HepG2 (cell line): Measurements from ENCODE around the gene VTI1B. TPM values are rescaled to one million over a fixed set of nuclear protein-coding genes. Genes with fewer than 3 reads are reported as not detected.

Experiments
- ATAC-seq: fragments of 200-7000 bp; cut with Tn5 transposase; 3 replicates; pipeline ENCODE4 v1.9.1; 2020; ENCODE audit warnings: mild to moderate bottlenecking, moderate library complexity
- BruUV-seq: library from RNA; stranded (reverse); fragments of 400-500 nt; replicated peaks from 2 replicates; lab custom pipeline; 2021; lab: Mats Ljungman, UMichigan
- CTCF ChIA-PET: fragments of 300-600 bp; formaldehyde crosslinking; extraction: SDS; loops from one replicate; lab custom pipeline; 2021; ENCODE audit warnings: low total read pairs, inconsistent platforms, low intra/inter-chr PET ratio; lab: Yijun Ruan, JAX
- POLR2A ChIA-PET: fragments of 350-600 bp; sonication (Branson Sonifier 250); formaldehyde crosslinking; loops from one replicate; lab custom pipeline; 2020; ENCODE audit warnings: antibody characterized with exemption, inconsistent platforms; lab: Yijun Ruan, JAX
- DNase-seq: peaks from one replicate; pipeline ENCODE4 v3.0.0-alpha.2; 2015; ENCODE audit warnings: low spot score
- FAIRE-seq: peaks from 3 replicates; lab custom pipeline; 2011; peaks lifted over from hg19 to GRCh38; lab: Jason Lieb, UNC
- H2AFZ ChIP-seq: one replicate; pipeline ENCODE4 v1.6.1; 2011; ENCODE audit warnings: low read length, inconsistent platforms
- H3K27ac ChIP-seq: fragments of 300-600 bp; 3 replicates; pipeline ENCODE4 v1.8.0; 2011; ENCODE audit warnings: mixed run types, mild to moderate bottlenecking, mixed read lengths, low read length, inconsistent platforms; ENCODE audit not compliant: insufficient read depth; ENCODE audit errors: extremely low read length
- H3K27me3 ChIP-seq, 2 experiments: fragments of 200-600 bp in 1 of 2; 2 replicates in 1 of 2; 3 replicates in 1 of 2; pipeline versions ENCODE4 v1.6.0 to v1.8.0; 2011; ENCODE audit warnings: low read length in 2 of 2, mild to moderate bottlenecking in 2 of 2, moderate library complexity in 2 of 2, inconsistent platforms in 1 of 2; ENCODE audit not compliant: insufficient read depth in 2 of 2, control insufficient read depth in 1 of 2
- H3K36me3 ChIP-seq, 2 experiments: fragments of 200-600 bp in 1 of 2; replicated peaks in 1 of 2; 2 replicates in 1 of 2; 3 replicates in 1 of 2; pipeline versions ENCODE4 v1.5.1 to v1.8.0; 2011; ENCODE audit warnings: low read length in 2 of 2, inconsistent platforms in 1 of 2; ENCODE audit not compliant: insufficient read depth in 2 of 2, control insufficient read depth in 1 of 2
- H3K4me1 ChIP-seq: 2 replicates; pipeline ENCODE4 v1.5.1; 2012; ENCODE audit warnings: low read length, inconsistent platforms; ENCODE audit not compliant: insufficient read depth
- H3K4me2 ChIP-seq: 2 replicates; pipeline ENCODE4 v1.6.0; 2011; ENCODE audit warnings: low read depth, low read length, inconsistent platforms
- H3K4me3 ChIP-seq, 3 experiments: fragments of 200-600 bp in 1 of 3; sonication (generic), shearing (Covaris generic) in 1 of 3; replicated peaks in 1 of 3; 2 replicates each; pipeline ENCODE4 v1.5.1; 2011 to 2016; ENCODE audit warnings: low read length in 3 of 3, inconsistent platforms in 2 of 3, low read depth in 2 of 3, mild to moderate bottlenecking in 2 of 3, control low read depth in 1 of 3, mixed read lengths in 1 of 3; ENCODE audit not compliant: insufficient read depth in 1 of 3
- H3K79me2 ChIP-seq: one replicate; pipeline ENCODE4 v1.6.1; 2011; ENCODE audit warnings: low read length, inconsistent platforms; ENCODE audit not compliant: insufficient read depth
- H3K9ac ChIP-seq: 2 replicates; pipeline ENCODE4 v1.6.0; 2011; ENCODE audit warnings: mild to moderate bottlenecking, low read depth, low read length, inconsistent platforms; ENCODE audit not compliant: insufficient read depth
- H3K9me3 ChIP-seq: 2 replicates; pipeline ENCODE4 v1.5.1; 2012; ENCODE audit warnings: mild to moderate bottlenecking, low read length
- H4K20me1 ChIP-seq: 2 replicates; pipeline ENCODE4 v1.6.0; 2011; ENCODE audit warnings: inconsistent platforms, mild to moderate bottlenecking, low read length, moderate library complexity; ENCODE audit not compliant: insufficient read depth
- ARID2 ChIP-seq: sonication (generic); formaldehyde crosslinking; IDR thresholded peaks from 2 replicates; pipeline ENCODE4 v1.8.1; 2022; ENCODE audit warnings: mild to moderate bottlenecking, missing genetic modification reagents, borderline replicate concordance
- ATF1 ChIP-seq: IDR thresholded peaks from 2 replicates; pipeline ENCODE4 v1.6.1; 2016; ENCODE audit warnings: mild to moderate bottlenecking, control low read depth
- BRD4 ChIP-seq: sonication (generic); formaldehyde crosslinking; IDR thresholded peaks from 2 replicates; pipeline ENCODE4 v1.4.0; 2020; ENCODE audit warnings: missing genetic modification reagents
- ERF ChIP-seq: IDR thresholded peaks from 2 replicates; pipeline ENCODE4 v1.6.1; 2018; ENCODE audit warnings: missing biosample characterization, missing genetic modification reagents
- GTF3A ChIP-seq: sonication (generic); formaldehyde crosslinking; conservative IDR thresholded peaks from 2 replicates; pipeline ENCODE4 v1.4.0; 2020; ENCODE audit warnings: mild to moderate bottlenecking, missing genetic modification reagents
- HNF4G ChIP-seq, 2 experiments: sonication (generic) in 1 of 2; formaldehyde crosslinking in 1 of 2; IDR thresholded peaks; 2 replicates each; pipeline versions ENCODE4 v1.4.0 to v1.6.1; 2011 to 2020; ENCODE audit warnings: borderline replicate concordance in 2 of 2, low read depth in 2 of 2, mild to moderate bottlenecking in 2 of 2, low read length in 1 of 2, missing genetic modification reagents in 1 of 2, moderate library complexity in 1 of 2
- JDP2 ChIP-seq: sonication (generic); formaldehyde crosslinking; IDR thresholded peaks from 2 replicates; pipeline ENCODE4 v1.8.1; 2022; ENCODE audit warnings: missing genetic modification reagents, borderline replicate concordance
- KLF15 ChIP-seq: sonication (generic); formaldehyde crosslinking; IDR thresholded peaks from 2 replicates; pipeline ENCODE4 v1.8.1; 2023; ENCODE audit warnings: borderline replicate concordance, mild to moderate bottlenecking, inconsistent platforms, missing genetic modification reagents, mixed read lengths
- PHF21A ChIP-seq: sonication (generic); formaldehyde crosslinking; IDR thresholded peaks from 2 replicates; pipeline ENCODE4 v1.5.0; 2020; ENCODE audit warnings: mild to moderate bottlenecking, missing genetic modification reagents
- PTBP1 ChIP-seq: fragments of 200-400 bp; formaldehyde crosslinking; IDR thresholded peaks from 2 replicates; pipeline ENCODE4 v1.6.1; 2018; ENCODE audit warnings: low read length, low read depth; ENCODE audit not compliant: poor library complexity, severe bottlenecking
- RBM39 ChIP-seq: fragments of 200-400 bp; formaldehyde crosslinking; IDR thresholded peaks from one replicate; pipeline ENCODE4 v1.6.1; 2018; ENCODE audit warnings: antibody characterized with exemption, mild to moderate bottlenecking, low read depth, low read length; ENCODE audit not compliant: poor library complexity, severe bottlenecking
- RCOR2 ChIP-seq: IDR thresholded peaks from 2 replicates; pipeline ENCODE4 v1.6.1; 2016; ENCODE audit warnings: missing biosample characterization, missing genetic modification reagents
- RFX3 ChIP-seq: IDR thresholded peaks from 2 replicates; pipeline ENCODE4 v1.6.1; 2016; ENCODE audit warnings: missing biosample characterization, missing genetic modification reagents
- RFXANK ChIP-seq: IDR thresholded peaks from 2 replicates; pipeline ENCODE4 v1.6.1; 2016
- SMAD3 ChIP-seq: sonication (generic); formaldehyde crosslinking; IDR thresholded peaks from 2 replicates; pipeline ENCODE4 v1.4.0; 2020; ENCODE audit warnings: missing genetic modification reagents
- ZFP36 ChIP-seq: fragments of 150-350 bp; IDR thresholded peaks from 2 replicates; pipeline ENCODE4 v1.6.1; 2018; ENCODE audit warnings: borderline replicate concordance, low read length, low read depth; ENCODE audit not compliant: partially characterized antibody
- ZNF329 ChIP-seq: sonication (generic); formaldehyde crosslinking; IDR thresholded peaks from 2 replicates; pipeline ENCODE4 v1.9.0; 2021; ENCODE audit warnings: low read depth, mild to moderate bottlenecking, missing genetic modification reagents
- ZNF549 ChIP-seq: sonication (generic); formaldehyde crosslinking; IDR thresholded peaks from 2 replicates; pipeline ENCODE4 v1.5.0; 2020; ENCODE audit warnings: missing genetic modification reagents
- ZNF776 ChIP-seq: sonication (generic); formaldehyde crosslinking; IDR thresholded peaks from 2 replicates; pipeline ENCODE4 v1.4.0; 2020; ENCODE audit warnings: mild to moderate bottlenecking, missing genetic modification reagents
- ZNF777 ChIP-seq: sonication (generic); formaldehyde crosslinking; IDR thresholded peaks from 2 replicates; pipeline ENCODE4 v1.4.0; 2020; ENCODE audit warnings: missing genetic modification reagents
- ZSCAN25 ChIP-seq: sonication (generic); formaldehyde crosslinking; IDR thresholded peaks from 2 replicates; pipeline ENCODE4 v1.8.0; 2022; ENCODE audit warnings: mild to moderate bottlenecking, missing genetic modification reagents
- WGBS: methylation state at CpG from one replicate; pipeline ENCODE4 v1.1.6; 2017; ENCODE audit warnings: low lambda C conversion rate; 5-methylcytosine and 5-hydroxymethylcytosine counted together
- in situ Hi-C: cut with HindIII; loops from 2 replicates; pipeline ENCODE4 v1.10.0; 2017; ENCODE audit warnings: low pct_unique_long_range_greater_than_20kb; ENCODE audit not compliant: extremely low pct_ligation_motif_present
- intact Hi-C: fragments of 100-400 bp; cut with micrococcal nuclease; formaldehyde crosslinking; loops from one replicate; pipeline ENCODE4 v1.10.0; 2022; ENCODE audit not compliant: unreplicated experiment
- polyA plus RNA-seq, 8 experiments: library from polyadenylated mRNA; depleted of rRNA in 3 of 8; stranded (reverse) in 7 of 8; unstranded in 1 of 8; fragments of >200 nt; fragmentation: Illumina TruSeq in 4 of 8; extraction: Trizol in 4 of 8; gene quantifications; 2 replicates each; pipeline versions ENCODE4 v1.2.1 to v1.2.3, GENCODE V29; 2011 to 2016; ENCODE audit warnings: low read depth in 4 of 8, missing spikeins in 1 of 8, mixed read lengths in 1 of 8; ENCODE audit not compliant: insufficient read depth in 1 of 8
- total RNA-seq, 5 experiments: library from RNA; depleted of rRNA; stranded (reverse); fragments of >200 nt; fragmentation: Illumina TruSeq; extraction: Trizol; gene quantifications; 2 replicates each; pipeline ENCODE4 v1.2.3, GENCODE V29; 2016; ENCODE audit warnings: low read depth in 1 of 5
- TF ChIP-seq, protein P1 (sequence below): sonication (generic); formaldehyde crosslinking; IDR thresholded peaks from 2 replicates; pipeline ENCODE4 v1.5.0; 2020; ENCODE audit warnings: missing genetic modification reagents, mild to moderate bottlenecking, borderline replicate concordance
- TF ChIP-seq, protein P2 (sequence below): sonication (generic); formaldehyde crosslinking; IDR thresholded peaks from 2 replicates; pipeline ENCODE4 v1.5.0; 2020; ENCODE audit warnings: mild to moderate bottlenecking, missing genetic modification reagents
- TF ChIP-seq, protein P3 (sequence below): sonication (generic); formaldehyde crosslinking; IDR thresholded peaks from 2 replicates; pipeline ENCODE4 v1.4.0; 2020; ENCODE audit warnings: missing genetic modification reagents

The VTI1B gene
- total and polyA plus RNA-seq, 2 of the 13 experiments (the other 11 are each of a cell fraction or from before 2014, with no cell fraction given) = 39.0 to 103 TPM

DNA sequence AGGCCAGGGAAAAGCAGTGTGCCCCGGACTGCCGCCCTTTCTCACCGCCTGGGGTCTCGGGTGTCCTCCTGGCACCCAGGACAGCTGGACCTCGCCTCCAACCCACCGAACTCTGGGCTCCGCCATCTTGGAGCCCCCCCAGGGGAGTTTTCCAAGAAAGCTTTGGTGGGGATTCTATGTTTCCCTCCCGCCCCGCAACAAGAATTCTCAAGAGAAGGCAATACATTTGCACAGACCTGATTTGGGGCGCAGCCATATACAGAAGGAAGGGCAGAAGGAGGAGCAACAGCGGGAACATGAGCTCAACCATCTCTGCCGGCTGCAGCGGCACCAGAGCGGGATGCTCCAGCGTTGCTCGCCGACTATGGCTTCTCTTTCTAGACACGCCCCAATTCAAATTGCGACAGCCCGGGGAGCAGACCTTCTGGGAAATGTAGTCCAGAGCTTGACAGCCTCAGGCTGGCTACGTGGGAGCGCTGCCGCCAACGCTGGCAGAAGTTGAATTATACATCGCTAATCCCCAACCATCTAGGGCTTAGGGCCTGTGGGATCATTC is 21.0 kb upstream of the VTI1B start, which contains the start of gene RDH11:
RDH11 (minus strand) TSS at position 371 of the 556 bp plus-strand sequence; CDS start at position 310, 61 bp downstream.
- Histone ChIP-seq H3K27me3 (no peaks in the 10 kb centered on the region; a peak in 1 of 5 replicates), H2AFZ (no peak within 1 kb of the TSS), H3K4me3 (peak within 1 kb of the TSS; percentile 94 to 99 (median 96)), H3K9ac (peak within 1 kb of the TSS; percentile 96), H3K36me3 (peaks cover 5 to 26% of the 10 kb centered on the region in 2 experiments), H4K20me1 (peaks cover 3% of the 10 kb centered on the region), H3K4me2 (peak within 1 kb of the TSS; percentile 85), H3K27ac (peak within 1 kb of the TSS; percentile 96), H3K79me2 (peaks cover 35% of the 10 kb centered on the region), H3K9me3 (no peaks in the 10 kb centered on the region), H3K4me1 (peaks cover 52% of the 10 kb centered on the region)
- DNase-seq (peak; percentile 90), FAIRE-seq (peak; percentile 98), ATAC-seq (peak; percentile 96)
- no TSS peak for BruUV-seq
- intact Hi-C loops (no loop called here), in situ Hi-C loops (no loop called here)
- CTCF ChIA-PET = no interaction called here
- POLR2A ChIA-PET = interaction anchor here (0.6 to 2.2 kb wide), 14 partner anchors 9 to 336 kb away, joined by 3 to 13 read pairs (median 4); partner anchors contain the start of genes ATP6V1D, EIF2S1, PIGH and ZFYVE26
- 0% methylated on average over 14 of the region's 25 CpGs for WGBS
- no peak for TF ChIP-seq ZFP36
- TF ChIP-seq, protein P1, sequence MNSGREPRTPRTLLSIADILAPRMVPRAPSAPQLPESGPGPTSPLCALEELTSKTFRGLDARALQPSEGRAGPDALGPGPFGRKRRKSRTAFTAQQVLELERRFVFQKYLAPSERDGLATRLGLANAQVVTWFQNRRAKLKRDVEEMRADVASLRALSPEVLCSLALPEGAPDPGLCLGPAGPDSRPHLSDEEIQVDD = no peak
- peak; percentile 71 for TF ChIP-seq ATF1 (CRISPR knock-in tag)
- no peak for TF ChIP-seq ZNF329 (CRISPR knock-in tag)
- TF ChIP-seq, protein P2, sequence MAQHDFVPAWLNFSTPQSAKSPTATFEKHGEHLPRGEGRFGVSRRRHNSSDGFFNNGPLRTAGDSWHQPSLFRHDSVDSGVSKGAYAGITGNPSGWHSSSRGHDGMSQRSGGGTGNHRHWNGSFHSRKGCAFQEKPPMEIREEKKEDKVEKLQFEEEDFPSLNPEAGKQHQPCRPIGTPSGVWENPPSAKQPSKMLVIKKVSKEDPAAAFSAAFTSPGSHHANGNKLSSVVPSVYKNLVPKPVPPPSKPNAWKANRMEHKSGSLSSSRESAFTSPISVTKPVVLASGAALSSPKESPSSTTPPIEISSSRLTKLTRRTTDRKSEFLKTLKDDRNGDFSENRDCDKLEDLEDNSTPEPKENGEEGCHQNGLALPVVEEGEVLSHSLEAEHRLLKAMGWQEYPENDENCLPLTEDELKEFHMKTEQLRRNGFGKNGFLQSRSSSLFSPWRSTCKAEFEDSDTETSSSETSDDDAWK = no peak
- TF ChIP-seq JDP2 (CRISPR knock-in tag) = no peak
- TF ChIP-seq ZNF777 (CRISPR knock-in tag) = no peak
- no peak for TF ChIP-seq ZSCAN25
- no peak for TF ChIP-seq BRD4 (CRISPR knock-in tag)
- TF ChIP-seq HNF4G (IDR thresholded peaks at IDR 0.05; ENCODE audit: borderline replicate concordance, low read depth, low read length) = no peak
- TF ChIP-seq HNF4G (CRISPR knock-in tag; IDR thresholded peaks at IDR 0.05; ENCODE audit: borderline replicate concordance, low read depth) = no peak
- TF ChIP-seq RBM39 = no peak
- no peak for TF ChIP-seq ARID2
- no peak for TF ChIP-seq GTF3A (CRISPR knock-in tag)
- no peak for TF ChIP-seq SMAD3 (CRISPR knock-in tag)
- no peak for TF ChIP-seq PTBP1
- TF ChIP-seq KLF15 = no peak
- peak; percentile 53 for TF ChIP-seq ERF (CRISPR knock-in tag)
- TF ChIP-seq RCOR2 (CRISPR knock-in tag) = no peak
- no peak for TF ChIP-seq RFX3
- no peak for TF ChIP-seq PHF21A (CRISPR knock-in tag)
- TF ChIP-seq ZNF776 (CRISPR knock-in tag) = 0 out of 2 replicates have a peak, but pooled peaks have one; percentile 28
- TF ChIP-seq, protein P3, sequence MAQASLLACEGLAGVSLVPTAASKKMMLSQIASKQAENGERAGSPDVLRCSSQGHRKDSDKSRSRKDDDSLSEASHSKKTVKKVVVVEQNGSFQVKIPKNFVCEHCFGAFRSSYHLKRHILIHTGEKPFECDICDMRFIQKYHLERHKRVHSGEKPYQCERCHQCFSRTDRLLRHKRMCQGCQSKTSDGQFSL (CRISPR knock-in tag) = no peak
- no peak for TF ChIP-seq ZNF549 (CRISPR knock-in tag)
- no peak for TF ChIP-seq RFXANK (CRISPR knock-in tag)
